ENCODE measurements around the gene COMMD7. TPM values are rescaled to one million over a fixed set of nuclear protein-coding genes. Genes with fewer than 3 reads are reported as not detected.
"Not testable (repeated sequence)": the region's sequence is repeated elsewhere in the genome, so short reads cannot be mapped to it uniquely, and the experiment has no call there.

The COMMD7 gene
- total RNA-seq, 6 experiments from 2014 or later: 15.2 to 21.3 (median 18.6) TPM

GRCh38 chr20:32772046-32772445 lies 28.8 kb upstream of the COMMD7 start:
- intact Hi-C loops (cut with DNase I): no loop called here
- 81% methylated on average over 3 of the region's 3 CpGs for WGBS (ENCODE audit: insufficient coverage, low coverage, low lambda C conversion rate, missing lambda C conversion rate)
- H3K27me3 ChIP-seq: no peaks in the 10 kb centered on the region

GRCh38 chr20:32767418-32768198 lies 24.3 kb upstream of the COMMD7 start:
- WGBS (ENCODE audit: insufficient coverage, low coverage, low lambda C conversion rate, missing lambda C conversion rate): 94% methylated on average over 5 of the region's 9 CpGs
- Histone ChIP-seq H3K36me3 (no peaks in the 10 kb centered on the region), H3K9me3 (no peaks in the 10 kb centered on the region), H3K4me1 (peaks cover 0 to 7% (median 0%) of the 10 kb centered on the region in 4 donors), H3K27me3 (no peaks in the 10 kb centered on the region), H3K27ac (no peak overlapping the region), H3K4me3 (no peak overlapping the region)
- no peak for TF ChIP-seq POLR2A (IDR thresholded peaks at IDR 0.05)
- TF ChIP-seq CTCF (IDR thresholded peaks at IDR 0.05): no peak
- intact Hi-C loops (cut with DNase I): no loop called here
- ATAC-seq (no peak), DNase-seq (no peak)

More at GRCh38 chr20:32772046-32772445, 28.8 kb upstream of the COMMD7 start:
- H3K27ac ChIP-seq: no peak overlapping the region
- H3K4me1 ChIP-seq: peaks cover 0 to 5% (median 0%) of the 10 kb centered on the region in 4 donors
- no peak for ATAC-seq
- no peaks in the 10 kb centered on the region for H3K36me3 ChIP-seq
- TF ChIP-seq POLR2A (IDR thresholded peaks at IDR 0.05): no peak
- no peak for TF ChIP-seq CTCF (IDR thresholded peaks at IDR 0.05)
- no peaks in the 10 kb centered on the region for H3K9me3 ChIP-seq
- no peak for DNase-seq
- no peak overlapping the region for H3K4me3 ChIP-seq

GRCh38 chr20:32765230-32765875 lies 22.1 kb upstream of the COMMD7 start:
- H3K27ac ChIP-seq; H3K36me3 ChIP-seq; H3K9me3 ChIP-seq; intact Hi-C loops (cut with DNase I); DNase-seq; H3K4me3 ChIP-seq; H3K4me1 ChIP-seq; H3K27me3 ChIP-seq; ATAC-seq: not testable (repeated sequence)
- WGBS (ENCODE audit: insufficient coverage, low coverage, low lambda C conversion rate, missing lambda C conversion rate): 79% methylated on average over 11 of the region's 17 CpGs

GRCh38 chr20:32764005-32764960 lies 21.0 kb upstream of the COMMD7 start:
- Histone ChIP-seq H3K27ac (no peak overlapping the region), H3K9me3 (no peaks in the 10 kb centered on the region), H3K36me3 (no peaks in the 10 kb centered on the region), H3K4me3 (no peak overlapping the region), H3K4me1 (peaks cover 0 to 7% (median 0%) of the 10 kb centered on the region in 4 donors), H3K27me3 (no peaks in the 10 kb centered on the region)
- WGBS (ENCODE audit: insufficient coverage, low coverage, low lambda C conversion rate, missing lambda C conversion rate): 65% methylated on average over 11 of the region's 17 CpGs
- no peak for TF ChIP-seq CTCF (IDR thresholded peaks at IDR 0.05)
- no peak for TF ChIP-seq POLR2A (IDR thresholded peaks at IDR 0.05)
- intact Hi-C loops (cut with DNase I): no loop called here
- DNase-seq (no peak), ATAC-seq (no peak)
